WTC11 (cell line): ENCODE data around the gene VWA5A. TPM values are rescaled to one million over a fixed set of nuclear protein-coding genes. Genes with fewer than 3 reads are reported as not detected.

ENCODE experiments used
- ATAC-seq: fragments of 200-7000 bp; cut with Tn5 transposase; 2 replicates; pipeline ENCODE4 v1.10.0; 2021; ENCODE audit warnings: mild to moderate bottlenecking, moderate library complexity
- CTCF ChIA-PET: fragments of 300-600 bp; sonication (Branson Sonifier 250); formaldehyde crosslinking; loops from one replicate; lab custom pipeline; 2021; ENCODE audit warnings: antibody characterized with exemption; lab: Charles Lee
- POLR2A ChIA-PET: fragments of 350-600 bp; sonication (Branson Sonifier 250); formaldehyde crosslinking; loops from one replicate; lab custom pipeline; 2021; ENCODE audit warnings: antibody characterized with exemption; lab: Charles Lee
- DNase-seq: peaks from one replicate; pipeline ENCODE4 v3.0.0; 2021; ENCODE audit warnings: low spot score
- H3K27ac Mint-ChIP-seq: 2 replicates; pipeline ENCODE4 v1.8.0; 2021; ENCODE audit warnings: mixed read lengths
- H3K27me3 Mint-ChIP-seq: 2 replicates; pipeline ENCODE4 v1.8.0; 2021; ENCODE audit warnings: low read depth, mild to moderate bottlenecking, moderate library complexity, mixed read lengths
- H3K36me3 Mint-ChIP-seq: 2 replicates; pipeline ENCODE4 v1.8.0; 2021; ENCODE audit warnings: mixed read lengths
- H3K4me1 Mint-ChIP-seq: 2 replicates; pipeline ENCODE4 v1.8.0; 2022; ENCODE audit warnings: mixed read lengths
- H3K4me3 Mint-ChIP-seq: 2 replicates; pipeline ENCODE4 v1.8.0; 2021; ENCODE audit warnings: mild to moderate bottlenecking, moderate library complexity, mixed read lengths
- H3K9me3 Mint-ChIP-seq: 2 replicates; pipeline ENCODE4 v1.8.0; 2021; ENCODE audit warnings: mixed read lengths
- CREM ChIP-seq: sonication (generic); formaldehyde crosslinking; IDR thresholded peaks from 2 replicates; pipeline ENCODE4 v1.8.1; 2022; ENCODE audit warnings: mild to moderate bottlenecking, missing genetic modification reagents, moderate library complexity
- E2F5 ChIP-seq: sonication (generic); formaldehyde crosslinking; IDR thresholded peaks from 2 replicates; pipeline ENCODE4 v1.8.1; 2022; ENCODE audit warnings: mild to moderate bottlenecking, moderate library complexity, missing genetic modification reagents
- ERG ChIP-seq: fragments of 250-450 bp; sonication (Bioruptor Pico); IDR thresholded peaks from 2 replicates; pipeline ENCODE4 v1.8.0; 2021; ENCODE audit warnings: mild to moderate bottlenecking
- ESRRA ChIP-seq: sonication (generic); formaldehyde crosslinking; IDR thresholded peaks from 2 replicates; pipeline ENCODE4 v1.8.1; 2022; ENCODE audit warnings: mild to moderate bottlenecking, missing genetic modification reagents, borderline replicate concordance
- FOXP4 ChIP-seq: sonication (generic); formaldehyde crosslinking; IDR thresholded peaks from 2 replicates; pipeline ENCODE4 v1.8.0; 2022; ENCODE audit warnings: mild to moderate bottlenecking, missing genetic modification reagents
- GRHL2 ChIP-seq: fragments of 250-450 bp; sonication (Bioruptor Pico); IDR thresholded peaks from 2 replicates; pipeline ENCODE4 v1.8.0; 2022; ENCODE audit warnings: mild to moderate bottlenecking, moderate library complexity; ENCODE audit not compliant: insufficient replicate concordance, severe bottlenecking
- JAZF1 ChIP-seq: fragments of 250-450 bp; sonication (Bioruptor Pico); IDR thresholded peaks from 2 replicates; pipeline ENCODE4 v1.9.0; 2021; ENCODE audit warnings: moderate library complexity, mild to moderate bottlenecking, inconsistent platforms
- SMAD4 ChIP-seq: sonication (generic); formaldehyde crosslinking; IDR thresholded peaks from 2 replicates; pipeline ENCODE4 v1.8.0; 2022; ENCODE audit warnings: mild to moderate bottlenecking, missing genetic modification reagents
- SP1 ChIP-seq: sonication (generic); formaldehyde crosslinking; conservative IDR thresholded peaks from 2 replicates; pipeline ENCODE4 v1.8.1; 2022; ENCODE audit warnings: missing genetic modification reagents
- TCF7 ChIP-seq: sonication (generic); formaldehyde crosslinking; IDR thresholded peaks from 2 replicates; pipeline ENCODE4 v1.8.0; 2022; ENCODE audit warnings: mild to moderate bottlenecking, low read depth, missing genetic modification reagents, moderate library complexity
- TEAD4 ChIP-seq: sonication (generic); formaldehyde crosslinking; IDR thresholded peaks from 2 replicates; pipeline ENCODE4 v1.8.0; 2022; ENCODE audit warnings: mild to moderate bottlenecking, missing genetic modification reagents
- USF2 ChIP-seq: sonication (generic); formaldehyde crosslinking; IDR thresholded peaks from 2 replicates; pipeline ENCODE4 v1.8.1; 2023; ENCODE audit warnings: mild to moderate bottlenecking, missing genetic modification reagents, moderate library complexity
- ZBTB43 ChIP-seq: sonication (generic); formaldehyde crosslinking; IDR thresholded peaks from 2 replicates; pipeline ENCODE4 v1.8.1; 2023; ENCODE audit warnings: mild to moderate bottlenecking, missing genetic modification reagents
- ZMAT4 ChIP-seq: fragments of 250-450 bp; sonication (Bioruptor Pico); IDR thresholded peaks from 2 replicates; pipeline ENCODE4 v1.9.0; 2021; ENCODE audit warnings: mild to moderate bottlenecking
- ZNF121 ChIP-seq: sonication (generic); formaldehyde crosslinking; IDR thresholded peaks from 2 replicates; pipeline ENCODE4 v1.8.0; 2023; ENCODE audit warnings: missing genetic modification reagents
- ZNF396 ChIP-seq: fragments of 250-450 bp; sonication (Bioruptor Pico); IDR thresholded peaks from 2 replicates; pipeline ENCODE4 v1.8.0; 2021; ENCODE audit warnings: mild to moderate bottlenecking, moderate library complexity, borderline replicate concordance
- ZNF425 ChIP-seq: fragments of 250-450 bp; sonication (Bioruptor Pico); conservative IDR thresholded peaks from 2 replicates; pipeline ENCODE4 v1.9.0; 2021; ENCODE audit warnings: mild to moderate bottlenecking
- ZNF512 ChIP-seq: sonication (generic); formaldehyde crosslinking; IDR thresholded peaks from 2 replicates; pipeline ENCODE4 v1.8.1; 2022; ENCODE audit warnings: missing genetic modification reagents, borderline replicate concordance
- ZNF532 ChIP-seq: fragments of 250-450 bp; sonication (Bioruptor Pico); IDR thresholded peaks from 2 replicates; pipeline ENCODE4 v1.9.0; 2021; ENCODE audit warnings: mild to moderate bottlenecking, borderline replicate concordance
- total RNA-seq: library from RNA; stranded (reverse); gene quantifications from 3 replicates; pipeline ENCODE4 v1.2.3, GENCODE V29; 2021

The VWA5A gene
- total RNA-seq, 1 experiment from 2014 or later: 19.5 TPM

- no peak overlapping the region for H3K4me3 Mint-ChIP-seq
- ChIA-PET CTCF (interaction anchor here (0.8 kb wide), 1 partner anchor 23 kb away, joined by 3 read pairs; no protein-coding TSS in a partner anchor), POLR2A (no interaction called here)
- H3K27me3 Mint-ChIP-seq: no peaks in the 10 kb centered on the region
- no peak overlapping the region for H3K27ac Mint-ChIP-seq
- no peak for ATAC-seq
- TF ChIP-seq FOXP4 (CRISPR knock-in tag) (no peak), SP1 (no peak), ZBTB43 (CRISPR knock-in tag) (no peak), E2F5 (CRISPR knock-in tag) (no peak), JAZF1 (CRISPR knock-in tag) (no peak), ZNF532 (no peak), ZMAT4 (CRISPR knock-in tag) (no peak), ZNF396 (CRISPR knock-in tag) (no peak)
- H3K36me3 Mint-ChIP-seq: no peaks in the 10 kb centered on the region
- no peaks in the 10 kb centered on the region for H3K9me3 Mint-ChIP-seq
- peaks cover 19% of the 10 kb centered on the region for H3K4me1 Mint-ChIP-seq
- no peak for DNase-seq
These were observed 20.5 kb upstream of the VWA5A start for GRCh38 chr11:124094731-124095130.

- H3K4me3 Mint-ChIP-seq: no peak overlapping the region
- CTCF ChIA-PET: no interaction called here
- H3K9me3 Mint-ChIP-seq: no peaks in the 10 kb centered on the region
- no peak for ATAC-seq
- no peak overlapping the region for H3K27ac Mint-ChIP-seq
- DNase-seq: no peak
- POLR2A ChIA-PET: no interaction called here
- H3K4me1 Mint-ChIP-seq: peaks cover 19% of the 10 kb centered on the region
- no peaks in the 10 kb centered on the region for H3K27me3 Mint-ChIP-seq
- H3K36me3 Mint-ChIP-seq: no peaks in the 10 kb centered on the region
- TF ChIP-seq ERG (CRISPR knock-in tag) (no peak), ZNF512 (CRISPR knock-in tag) (no peak), SMAD4 (CRISPR knock-in tag) (no peak), USF2 (CRISPR knock-in tag) (no peak), ZMAT4 (CRISPR knock-in tag) (no peak), ZNF121 (CRISPR knock-in tag) (no peak), GRHL2 (no peak), TEAD4 (no peak), ESRRA (CRISPR knock-in tag) (no peak), CREM (no peak), ZNF425 (CRISPR knock-in tag) (no peak), TCF7 (CRISPR knock-in tag) (no peak)
These were observed 18.9 kb upstream of the VWA5A start for GRCh38 chr11:124096364-124096763.
